Spinal cord (tissue), 10 donors: ENCODE measurements around the gene CA5A. TPM values are rescaled to one million over a fixed set of nuclear protein-coding genes. Genes with fewer than 3 reads are reported as not detected.
A peak's percentile ranks its signal among the peaks of the same experiment; 100 is the strongest.
"Not testable (repeated sequence)": the region's sequence is repeated elsewhere in the genome, so short reads cannot be mapped to it uniquely, and the experiment has no call there.

ENCODE experiments used
- DNase-seq, 6 donors: peaks; one replicate each; pipeline versions ENCODE4 v3.0.0 to v3.0.0-alpha.2; 2013 to 2015; ENCODE audit warnings: low spot score in 6 of 6, low read depth in 4 of 6
- H3K27ac ChIP-seq: one replicate; pipeline ENCODE4 v1.5.1; 2013; ENCODE audit warnings: low read depth, low read length, control low read depth
- H3K27me3 ChIP-seq: one replicate; pipeline ENCODE4 v1.6.1; 2013; ENCODE audit warnings: low read length; ENCODE audit not compliant: control insufficient read depth, insufficient read depth
- H3K36me3 ChIP-seq: one replicate; pipeline ENCODE4 v1.6.1; 2013; ENCODE audit warnings: low read length; ENCODE audit not compliant: control insufficient read depth, insufficient read depth
- H3K4me1 ChIP-seq: one replicate; pipeline ENCODE4 v1.6.1; 2013; ENCODE audit warnings: low read length; ENCODE audit not compliant: control insufficient read depth, insufficient read depth
- H3K4me3 ChIP-seq: one replicate; pipeline ENCODE4 v1.5.1; 2013; ENCODE audit warnings: low read depth, low read length, control low read depth
- H3K9me3 ChIP-seq: one replicate; pipeline ENCODE4 v1.6.1; 2013; ENCODE audit warnings: low read length; ENCODE audit not compliant: control insufficient read depth, insufficient read depth
- WGBS: methylation state at CpG from one replicate; pipeline ENCODE4 v1.1.5; 2013; ENCODE audit warnings: missing lambda C conversion rate; ENCODE audit not compliant: insufficient coverage; 5-methylcytosine and 5-hydroxymethylcytosine counted together
- polyA plus RNA-seq, 2 donors: library from polyadenylated mRNA; unstranded; fragments of 120-200 nt; gene quantifications; one replicate each; pipeline ENCODE4 v1.2.1, GENCODE V29; 2013; ENCODE audit not compliant: insufficient read length in 2 of 2
- total RNA-seq, 2 donors: library from RNA; depleted of rRNA in 1 of 2; stranded (reverse); fragments of 120-200 nt in 1 of 2; fragments of >200 nt in 1 of 2; gene quantifications; one replicate each; pipeline versions ENCODE4 v1.2.3 to v1.2.4, GENCODE V29; 2013 to 2014
- donor health status: healthy.

Gene CA5A
- total and polyA plus RNA-seq, 4 donors: 0.10 to 0.55 (median 0.27) TPM; not detected in 1

GRCh38 chr16:87863327-87863635, 73.0 kb downstream of the CA5A start:
- H3K9me3 ChIP-seq, H3K27ac ChIP-seq, H3K27me3 ChIP-seq, DNase-seq, H3K4me3 ChIP-seq: not testable (repeated sequence)
- Histone ChIP-seq H3K4me1 (peaks cover 37% of the 10 kb centered on the region), H3K36me3 (peaks cover 16% of the 10 kb centered on the region)
- whole genome bisulfite sequencing: 75% methylated on average over 9 of the region's 9 CpGs

GRCh38 chr16:87862597-87863326, 73.6 kb downstream of the CA5A start:
- DNase-seq, H3K27ac ChIP-seq, H3K9me3 ChIP-seq, H3K4me3 ChIP-seq, H3K27me3 ChIP-seq: not testable (repeated sequence)
- 94% methylated on average over 17 of the region's 26 CpGs for WGBS
- Histone ChIP-seq H3K36me3 (peaks cover 16% of the 10 kb centered on the region), H3K4me1 (peaks cover 37% of the 10 kb centered on the region)

GRCh38 chr16:87861300-87862099, 74.8 kb downstream of the CA5A start:
- 81% methylated on average over 16 of the region's 18 CpGs for WGBS
- H3K27ac ChIP-seq, DNase-seq, H3K27me3 ChIP-seq, H3K9me3 ChIP-seq, H3K4me3 ChIP-seq: not testable (repeated sequence)
- H3K4me1 ChIP-seq: peaks cover 28% of the 10 kb centered on the region
- H3K36me3 ChIP-seq: peaks cover 16% of the 10 kb centered on the region

- DNase-seq: peak in 1 of 6 donors; percentile 55
- H3K4me3 ChIP-seq: no peak overlapping the region
- H3K4me1 ChIP-seq: peaks cover 36% of the 10 kb centered on the region
These were observed 75.6 kb downstream of the CA5A start for GRCh38 chr16:87860553-87861299.

GRCh38 chr16:87858151-87858993, 78.0 kb downstream of the CA5A start:
- not testable (repeated sequence) for DNase-seq, H3K27ac ChIP-seq, H3K9me3 ChIP-seq, H3K4me3 ChIP-seq, H3K27me3 ChIP-seq
- peaks cover 35% of the 10 kb centered on the region for H3K36me3 ChIP-seq
- H3K4me1 ChIP-seq: peaks cover 56% of the 10 kb centered on the region
- 79% methylated on average over 14 of the region's 27 CpGs for WGBS

More at GRCh38 chr16:87860553-87861299, 75.6 kb downstream of the CA5A start:
- Histone ChIP-seq H3K27me3 (no peaks in the 10 kb centered on the region), H3K9me3 (no peaks in the 10 kb centered on the region), H3K27ac (no peak overlapping the region), H3K36me3 (peaks cover 22% of the 10 kb centered on the region)
- 37% methylated on average over 25 of the region's 26 CpGs for WGBS

- 72% methylated on average over 12 of the region's 15 CpGs for WGBS
- H3K27ac ChIP-seq: no peak overlapping the region
- peaks cover 70% of the 10 kb centered on the region for H3K4me1 ChIP-seq
These were observed 79.5 kb downstream of the CA5A start for GRCh38 chr16:87856791-87857228.

GRCh38 chr16:87855852-87856715, 80.2 kb downstream of the CA5A start:
- DNase-seq: peak in 1 of 6 donors; percentile 40
- peak overlapping the region; percentile 2 for H3K4me3 ChIP-seq
- H3K27me3 ChIP-seq: no peaks in the 10 kb centered on the region
- peaks cover 69% of the 10 kb centered on the region for H3K4me1 ChIP-seq
- no peaks in the 10 kb centered on the region for H3K9me3 ChIP-seq
- WGBS: 60% methylated on average over 26 of the region's 26 CpGs
- peaks cover 38% of the 10 kb centered on the region for H3K36me3 ChIP-seq
- no peak overlapping the region for H3K27ac ChIP-seq

More at GRCh38 chr16:87856791-87857228, 79.5 kb downstream of the CA5A start:
- no peaks in the 10 kb centered on the region for H3K9me3 ChIP-seq
- no peak for DNase-seq
- no peak overlapping the region for H3K4me3 ChIP-seq
- no peaks in the 10 kb centered on the region for H3K27me3 ChIP-seq
- H3K36me3 ChIP-seq: peaks cover 38% of the 10 kb centered on the region

GRCh38 chr16:87854907-87855683, 81.2 kb downstream of the CA5A start:
- H3K9me3 ChIP-seq: no peaks in the 10 kb centered on the region
- 93% methylated on average over 20 of the region's 22 CpGs for WGBS
- no peaks in the 10 kb centered on the region for H3K27me3 ChIP-seq
- no peak for DNase-seq
- peaks cover 41% of the 10 kb centered on the region for H3K36me3 ChIP-seq
- H3K4me3 ChIP-seq: no peak overlapping the region
- peaks cover 67% of the 10 kb centered on the region for H3K4me1 ChIP-seq
- no peak overlapping the region for H3K27ac ChIP-seq
